GM19023 (cell line): ENCODE results near the gene RNF38.
"Not testable (repeated sequence)": the region's sequence is repeated elsewhere in the genome, so short reads cannot be mapped to it uniquely, and the experiment has no call there.

ENCODE experiments used
- ATAC-seq: cut with Tn5 transposase; IDR thresholded peaks from one replicate; pipeline ENCODE4 v1.9.1; 2021; ENCODE audit warnings: mild to moderate bottlenecking, moderate library complexity; ENCODE audit not compliant: unreplicated experiment

The RNF38 gene

GRCh38 chr9:36297798-36298197 is 102.3 kb downstream of the RNF38 start:
- ATAC-seq: no peak

- ATAC-seq: not testable (repeated sequence)
Measured at GRCh38 chr9:36294996-36295395, 105.1 kb downstream of the RNF38 start.

GRCh38 chr9:36293918-36294317 is 106.2 kb downstream of the RNF38 start:
- no peak for ATAC-seq

GRCh38 chr9:36293171-36293570 is 106.9 kb downstream of the RNF38 start:
- ATAC-seq: no peak

GRCh38 chr9:36292641-36293040 is 107.4 kb downstream of the RNF38 start:
- ATAC-seq: no peak

GRCh38 chr9:36290996-36291395 is 109.1 kb downstream of the RNF38 start:
- ATAC-seq: no peak

GRCh38 chr9:36289836-36290435 is 110.1 kb downstream of the RNF38 start:
- no peak for ATAC-seq

GRCh38 chr9:36288070-36288469 is 112.0 kb downstream of the RNF38 start:
- ATAC-seq: no peak
